NCI-H146 (cell line): Measurements from ENCODE around the gene PLIN3.
"Not testable (repeated sequence)": the region's sequence is repeated elsewhere in the genome, so short reads cannot be mapped to it uniquely, and the experiment has no call there.

Source experiments
- DNase-seq: peaks from one replicate; lab custom pipeline; 2025; lab: John Stamatoyannopoulos, UW

Gene PLIN3, protein sequence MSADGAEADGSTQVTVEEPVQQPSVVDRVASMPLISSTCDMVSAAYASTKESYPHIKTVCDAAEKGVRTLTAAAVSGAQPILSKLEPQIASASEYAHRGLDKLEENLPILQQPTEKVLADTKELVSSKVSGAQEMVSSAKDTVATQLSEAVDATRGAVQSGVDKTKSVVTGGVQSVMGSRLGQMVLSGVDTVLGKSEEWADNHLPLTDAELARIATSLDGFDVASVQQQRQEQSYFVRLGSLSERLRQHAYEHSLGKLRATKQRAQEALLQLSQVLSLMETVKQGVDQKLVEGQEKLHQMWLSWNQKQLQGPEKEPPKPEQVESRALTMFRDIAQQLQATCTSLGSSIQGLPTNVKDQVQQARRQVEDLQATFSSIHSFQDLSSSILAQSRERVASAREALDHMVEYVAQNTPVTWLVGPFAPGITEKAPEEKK

GRCh38 chr19:4867534-4868285 is at the start of gene PLIN3:
PLIN3 (minus strand) TSS chr19:4867667; CDS start chr19:4861394, 6,273 bp downstream.
- DNase-seq = peak; percentile 45

GRCh38 chr19:4916292-4917082 is 49.0 kb upstream of the PLIN3 start:
- DNase-seq = no peak

- DNase-seq = no peak
Measured at GRCh38 chr19:4914736-4915501, 47.5 kb upstream of the PLIN3 start.

GRCh38 chr19:4913996-4914735 is 46.7 kb upstream of the PLIN3 start:
- no peak for DNase-seq

DNA sequence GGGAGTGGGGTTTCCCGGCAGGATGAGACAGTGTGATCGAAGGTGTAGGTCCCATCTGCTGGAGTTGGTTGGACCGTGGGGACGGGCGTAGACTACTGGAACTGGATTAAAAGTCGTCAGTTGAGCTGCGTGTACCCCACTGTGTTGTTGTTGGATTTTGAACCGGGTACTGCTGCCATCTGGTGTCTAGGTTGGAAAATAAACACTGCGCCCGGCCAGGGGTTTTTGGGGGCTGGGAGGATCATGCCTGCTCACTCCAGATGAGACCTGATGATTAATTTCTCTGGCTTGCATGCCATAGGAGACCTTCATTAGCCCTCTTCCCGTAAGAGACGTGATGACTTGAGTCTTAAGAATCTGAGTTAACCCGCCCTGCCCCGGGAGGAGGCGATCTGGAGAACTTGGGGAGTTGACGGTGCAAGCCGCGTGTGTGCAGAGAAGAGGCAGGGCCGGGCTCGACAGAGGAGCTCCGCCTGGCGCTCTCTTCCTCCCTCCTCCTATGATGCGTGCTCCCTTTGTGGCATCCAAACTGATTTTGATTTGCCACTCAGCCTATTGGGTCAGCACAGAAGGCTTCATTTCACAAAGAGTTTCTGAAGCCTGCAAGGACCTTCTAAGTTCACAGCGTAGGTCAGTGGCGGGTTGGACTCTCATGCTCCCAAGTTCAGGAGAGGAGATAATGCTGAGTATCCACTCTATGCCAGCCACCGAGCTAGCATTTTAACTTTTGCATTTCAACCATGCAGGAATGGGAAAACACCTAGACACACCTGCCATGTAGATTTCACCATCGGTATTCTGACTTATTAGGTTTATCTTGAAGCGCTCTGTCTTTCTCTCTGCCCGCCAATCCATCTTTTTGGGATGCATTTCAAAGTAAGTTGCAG is 44.6 kb upstream of the PLIN3 start:
- DNase-seq = no peak

DNA sequence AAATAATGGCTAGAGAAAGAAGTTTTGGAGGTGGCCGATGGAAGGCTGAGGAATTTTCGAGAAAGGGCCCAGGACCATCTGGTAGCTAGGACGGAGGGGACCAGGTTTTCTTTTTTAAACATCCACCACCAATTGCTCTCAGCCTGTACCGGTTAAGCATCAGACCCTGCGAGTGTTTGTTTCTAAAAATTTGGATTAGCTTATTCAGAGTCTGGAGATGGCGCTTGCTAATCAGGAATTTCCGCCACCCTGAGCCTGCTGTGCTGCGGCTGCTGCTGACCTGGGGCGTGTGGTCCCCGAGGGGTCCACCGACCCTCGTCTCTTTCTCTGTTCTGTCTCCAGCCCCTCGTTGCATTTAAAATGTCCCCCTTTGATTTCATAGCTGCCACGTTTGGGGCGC is 43.8 kb upstream of the PLIN3 start:
- DNase-seq = no peak

DNA sequence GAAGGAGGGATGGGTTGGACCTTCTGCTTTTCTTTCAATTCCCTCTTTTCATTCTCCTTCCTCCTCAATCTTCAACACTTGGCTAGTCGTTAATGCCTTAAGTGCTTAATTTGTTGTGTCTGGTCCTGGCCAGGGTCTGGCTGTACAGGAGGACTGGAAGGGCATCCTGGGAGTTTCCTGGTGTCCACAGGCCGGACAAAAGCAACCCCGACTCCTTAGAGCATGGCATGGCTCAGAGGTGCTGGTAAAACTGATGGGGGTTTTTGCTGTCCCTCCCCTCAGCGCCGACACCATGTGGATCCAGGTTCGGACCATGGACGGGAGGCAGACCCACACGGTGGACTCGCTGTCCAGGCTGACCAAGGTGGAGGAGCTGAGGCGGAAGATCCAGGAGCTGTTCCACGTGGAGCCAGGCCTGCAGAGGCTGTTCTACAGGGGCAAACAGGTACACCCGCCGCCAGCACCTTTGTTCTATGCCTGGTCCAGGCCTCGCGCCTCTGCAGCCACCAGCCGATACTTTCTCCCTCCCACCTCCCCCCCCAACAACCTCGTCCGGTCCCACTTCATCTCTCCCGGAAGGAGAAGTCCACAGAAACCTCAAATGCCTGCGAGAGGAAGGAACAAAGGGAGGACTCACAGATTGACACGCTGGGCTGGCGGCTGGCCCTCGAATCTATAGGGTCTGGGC is 43.3 kb upstream of the PLIN3 start:
- no peak for DNase-seq

GRCh38 chr19:4909897-4910593 is 42.6 kb upstream of the PLIN3 start:
- DNase-seq = peak; percentile 89

GRCh38 chr19:4909156-4909896 is 41.9 kb upstream of the PLIN3 start, which contains the start of gene UHRF1:
UHRF1 (plus strand) TSS chr19:4909501; CDS start chr19:4910886, 1,385 bp downstream.
- DNase-seq = peak; percentile 73

DNA sequence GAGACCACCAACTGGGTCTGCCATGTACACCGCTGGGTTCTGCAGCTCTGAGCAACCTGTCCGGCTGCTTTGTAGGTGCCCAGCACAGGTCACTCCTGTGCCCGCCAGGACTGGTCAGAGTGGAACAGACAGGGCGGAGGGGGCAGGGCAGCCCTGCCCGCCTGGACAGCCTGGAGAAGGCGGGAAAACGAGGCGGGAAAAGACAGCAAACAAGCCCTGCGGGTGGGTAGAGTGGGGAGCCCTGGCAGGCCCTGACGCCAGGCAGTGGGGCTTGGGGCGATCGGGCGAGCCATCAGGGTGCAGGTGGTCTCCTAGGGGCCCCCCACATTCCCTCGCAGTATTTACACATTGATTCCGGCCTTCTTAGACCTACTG is 41.3 kb upstream of the PLIN3 start:
- no peak for DNase-seq

- DNase-seq = no peak
Measured at GRCh38 chr19:4908360-4908759, 40.9 kb upstream of the PLIN3 start.

DNA sequence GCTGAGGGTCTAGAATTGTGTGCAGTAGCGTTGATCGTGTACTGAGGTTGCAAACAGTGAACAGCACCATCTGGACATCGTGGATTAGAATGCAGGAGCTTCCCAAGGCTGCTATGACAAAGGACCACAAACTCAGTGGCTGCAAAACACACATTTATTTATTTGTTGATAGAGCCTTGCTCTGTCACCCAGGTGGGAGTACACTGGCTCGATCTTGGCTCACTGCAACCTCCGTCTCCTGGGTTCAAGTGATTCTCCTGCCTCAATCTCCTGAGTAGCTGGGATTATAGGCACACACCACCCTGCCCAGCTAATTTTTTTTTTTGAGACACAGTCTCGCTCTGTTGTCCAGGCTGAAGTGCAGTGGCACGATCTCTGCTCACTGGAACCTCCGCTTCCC is 39.5 kb upstream of the PLIN3 start:
- DNase-seq = no peak

GRCh38 chr19:4904481-4904880 is 37.0 kb upstream of the PLIN3 start:
- DNase-seq = no peak

DNA sequence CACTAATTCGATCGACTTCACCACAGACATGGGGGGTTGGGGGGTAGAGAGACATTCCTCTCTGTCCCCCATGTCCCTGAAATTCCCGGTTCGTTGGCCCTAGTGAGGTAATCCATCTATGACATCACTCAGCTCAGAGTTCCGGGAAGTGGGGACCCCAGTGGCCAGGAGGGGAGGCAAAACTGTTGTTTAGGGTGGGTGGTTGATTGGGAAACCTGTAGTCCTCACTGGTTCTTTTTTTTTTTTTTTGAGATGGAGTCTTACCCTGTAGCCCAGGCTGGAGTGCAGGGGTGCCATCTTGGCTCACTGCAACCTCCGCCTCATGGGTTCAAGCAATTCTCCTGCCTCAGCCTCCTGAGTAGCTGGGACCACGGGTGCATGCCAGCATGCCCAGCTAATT is 35.3 kb upstream of the PLIN3 start, which contains the start of gene ARRDC5:
ARRDC5 (minus strand) TSS at position 101 of the 400 bp plus-strand sequence; CDS start at position 30, 71 bp downstream.
- no peak for DNase-seq

GRCh38 chr19:4900879-4901278 is 33.4 kb upstream of the PLIN3 start:
- not testable (repeated sequence) for DNase-seq

- no peak for DNase-seq
Measured at GRCh38 chr19:4897146-4897545, 29.7 kb upstream of the PLIN3 start.

- DNase-seq = no peak
Measured at GRCh38 chr19:4896372-4896771, 28.9 kb upstream of the PLIN3 start.

DNA sequence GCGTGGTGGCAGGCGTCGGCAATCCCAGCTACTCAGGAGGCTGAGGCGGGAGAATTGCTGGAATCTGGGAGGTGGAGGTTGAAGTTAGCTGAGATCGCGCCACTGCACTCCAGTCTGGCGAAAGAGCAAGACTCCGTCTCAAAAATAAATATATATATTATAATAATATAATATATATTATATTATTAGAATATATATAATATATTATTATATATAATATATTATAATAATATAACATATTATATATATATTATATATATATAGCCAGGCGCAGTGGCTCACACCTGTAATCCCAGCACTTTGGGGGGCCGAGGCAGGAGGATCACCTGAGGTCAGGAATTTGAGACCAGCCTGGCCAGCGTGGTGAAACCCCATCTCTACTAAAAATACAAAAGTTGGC is 25.5 kb upstream of the PLIN3 start:
- DNase-seq = not testable (repeated sequence)
